WTC11 (cell line): Measurements from ENCODE around the gene TMPRSS13. TPM values are rescaled to one million over a fixed set of nuclear protein-coding genes. Genes with fewer than 3 reads are reported as not detected.

Experiments
- ATAC-seq: fragments of 200-7000 bp; cut with Tn5 transposase; 2 replicates; pipeline ENCODE4 v1.10.0; 2021; ENCODE audit warnings: mild to moderate bottlenecking, moderate library complexity
- CTCF ChIA-PET: fragments of 300-600 bp; sonication (Branson Sonifier 250); formaldehyde crosslinking; loops from one replicate; lab custom pipeline; 2021; ENCODE audit warnings: antibody characterized with exemption; lab: Charles Lee
- POLR2A ChIA-PET: fragments of 350-600 bp; sonication (Branson Sonifier 250); formaldehyde crosslinking; loops from one replicate; lab custom pipeline; 2021; ENCODE audit warnings: antibody characterized with exemption; lab: Charles Lee
- DNase-seq: peaks from one replicate; pipeline ENCODE4 v3.0.0; 2021; ENCODE audit warnings: low spot score
- H3K27ac Mint-ChIP-seq: 2 replicates; pipeline ENCODE4 v1.8.0; 2021; ENCODE audit warnings: mixed read lengths
- H3K27me3 Mint-ChIP-seq: 2 replicates; pipeline ENCODE4 v1.8.0; 2021; ENCODE audit warnings: low read depth, mild to moderate bottlenecking, moderate library complexity, mixed read lengths
- H3K36me3 Mint-ChIP-seq: 2 replicates; pipeline ENCODE4 v1.8.0; 2021; ENCODE audit warnings: mixed read lengths
- H3K4me1 Mint-ChIP-seq: 2 replicates; pipeline ENCODE4 v1.8.0; 2022; ENCODE audit warnings: mixed read lengths
- H3K4me3 Mint-ChIP-seq: 2 replicates; pipeline ENCODE4 v1.8.0; 2021; ENCODE audit warnings: mild to moderate bottlenecking, moderate library complexity, mixed read lengths
- H3K9me3 Mint-ChIP-seq: 2 replicates; pipeline ENCODE4 v1.8.0; 2021; ENCODE audit warnings: mixed read lengths
- CBFB ChIP-seq: sonication (generic); formaldehyde crosslinking; IDR thresholded peaks from 2 replicates; pipeline ENCODE4 v1.8.1; 2022; ENCODE audit warnings: mild to moderate bottlenecking, low read depth, missing genetic modification reagents
- CREB1 ChIP-seq: sonication (generic); formaldehyde crosslinking; IDR thresholded peaks from 2 replicates; pipeline ENCODE4 v1.8.0; 2023; ENCODE audit warnings: mild to moderate bottlenecking, missing genetic modification reagents
- EMX1 ChIP-seq: fragments of 250-450 bp; sonication (Bioruptor Pico); IDR thresholded peaks from 2 replicates; pipeline ENCODE4 v1.8.0; 2021; ENCODE audit warnings: mild to moderate bottlenecking
- HMGA2 ChIP-seq: fragments of 250-450 bp; sonication (Bioruptor Pico); IDR thresholded peaks from 2 replicates; pipeline ENCODE4 v1.4.0; 2021; ENCODE audit warnings: mild to moderate bottlenecking, moderate library complexity
- NFATC4 ChIP-seq: fragments of 250-450 bp; sonication (Bioruptor Pico); IDR thresholded peaks from 2 replicates; pipeline ENCODE4 v1.9.0; 2021; ENCODE audit warnings: mild to moderate bottlenecking
- NFYB ChIP-seq: sonication (generic); formaldehyde crosslinking; conservative IDR thresholded peaks from 2 replicates; pipeline ENCODE4 v1.8.0; 2022; ENCODE audit warnings: low read depth, missing genetic modification reagents
- ZNF121 ChIP-seq: sonication (generic); formaldehyde crosslinking; IDR thresholded peaks from 2 replicates; pipeline ENCODE4 v1.8.0; 2023; ENCODE audit warnings: missing genetic modification reagents
- ZNF263 ChIP-seq: sonication (generic); formaldehyde crosslinking; IDR thresholded peaks from 2 replicates; pipeline ENCODE4 v1.8.1; 2022; ENCODE audit warnings: low read depth, mild to moderate bottlenecking, moderate library complexity, missing genetic modification reagents
- ZNF317 ChIP-seq: sonication (generic); formaldehyde crosslinking; IDR thresholded peaks from 2 replicates; pipeline ENCODE4 v1.8.1; 2023; ENCODE audit warnings: low read depth, mild to moderate bottlenecking, moderate library complexity, missing genetic modification reagents, borderline replicate concordance
- ZNF671 ChIP-seq: fragments of 250-450 bp; sonication (Bioruptor Pico); IDR thresholded peaks from 2 replicates; pipeline ENCODE4 v1.8.0; 2021; ENCODE audit warnings: mild to moderate bottlenecking
- total RNA-seq: library from RNA; stranded (reverse); gene quantifications from 3 replicates; pipeline ENCODE4 v1.2.3, GENCODE V29; 2021
- TF ChIP-seq, protein P1 (sequence below): sonication (generic); formaldehyde crosslinking; IDR thresholded peaks from 2 replicates; pipeline ENCODE4 v1.8.0; 2022; ENCODE audit warnings: mild to moderate bottlenecking, missing genetic modification reagents
- TF ChIP-seq, protein P2 (sequence below): sonication (generic); formaldehyde crosslinking; IDR thresholded peaks from 2 replicates; pipeline ENCODE4 v1.8.1; 2023; ENCODE audit warnings: mild to moderate bottlenecking, missing genetic modification reagents
- TF ChIP-seq, protein P3 (sequence below): sonication (generic); formaldehyde crosslinking; IDR thresholded peaks from 2 replicates; pipeline ENCODE4 v1.8.0; 2022; ENCODE audit warnings: mild to moderate bottlenecking, missing genetic modification reagents

TMPRSS13 gene
- total RNA-seq, 1 experiment from 2014 or later: 0.63 TPM

DNA sequence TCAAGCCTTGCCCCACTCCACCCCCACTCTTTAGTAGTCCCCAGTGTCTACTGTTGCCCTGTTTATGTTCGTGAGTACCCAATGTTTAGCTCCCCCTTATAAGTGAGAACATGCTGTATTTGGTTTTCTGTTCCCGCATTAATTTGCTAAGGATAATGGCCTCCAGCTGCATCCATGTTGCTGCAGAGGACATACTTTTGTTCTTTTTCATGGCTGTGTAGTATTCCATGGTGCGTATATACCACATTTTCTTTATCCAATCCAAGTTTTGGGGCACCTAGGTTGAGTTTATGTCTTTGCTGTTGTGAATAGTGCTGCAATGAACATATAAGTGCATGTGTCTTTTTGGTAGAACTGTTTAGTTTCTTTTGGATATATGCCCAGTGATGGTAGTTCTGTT lies 36.6 kb downstream of the TMPRSS13 start:
- H3K27ac Mint-ChIP-seq: no peak overlapping the region
- peaks cover 9% of the 10 kb centered on the region for H3K9me3 Mint-ChIP-seq
- ATAC-seq: no peak
- no peaks in the 10 kb centered on the region for H3K4me1 Mint-ChIP-seq
- CTCF ChIA-PET: interaction anchor here (1.3 kb wide), 1 partner anchor 12 kb away, joined by 4 read pairs; no protein-coding TSS in a partner anchor
- no peak for TF ChIP-seq ZNF121 (CRISPR knock-in tag)
- no peak for TF ChIP-seq HMGA2 (CRISPR knock-in tag)
- no peak for TF ChIP-seq NFYB (CRISPR knock-in tag)
- TF ChIP-seq, protein P1, sequence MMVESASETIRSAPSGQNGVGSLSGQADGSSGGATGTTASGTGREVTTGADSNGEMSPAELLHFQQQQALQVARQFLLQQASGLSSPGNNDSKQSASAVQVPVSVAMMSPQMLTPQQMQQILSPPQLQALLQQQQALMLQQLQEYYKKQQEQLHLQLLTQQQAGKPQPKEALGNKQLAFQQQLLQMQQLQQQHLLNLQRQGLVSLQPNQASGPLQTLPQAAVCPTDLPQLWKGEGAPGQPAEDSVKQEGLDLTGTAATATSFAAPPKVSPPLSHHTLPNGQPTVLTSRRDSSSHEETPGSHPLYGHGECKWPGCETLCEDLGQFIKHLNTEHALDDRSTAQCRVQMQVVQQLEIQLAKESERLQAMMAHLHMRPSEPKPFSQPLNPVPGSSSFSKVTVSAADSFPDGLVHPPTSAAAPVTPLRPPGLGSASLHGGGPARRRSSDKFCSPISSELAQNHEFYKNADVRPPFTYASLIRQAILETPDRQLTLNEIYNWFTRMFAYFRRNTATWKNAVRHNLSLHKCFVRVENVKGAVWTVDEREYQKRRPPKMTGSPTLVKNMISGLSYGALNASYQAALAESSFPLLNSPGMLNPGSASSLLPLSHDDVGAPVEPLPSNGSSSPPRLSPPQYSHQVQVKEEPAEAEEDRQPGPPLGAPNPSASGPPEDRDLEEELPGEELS (CRISPR knock-in tag): no peak
- TF ChIP-seq CREB1 (CRISPR knock-in tag): no peak
- TF ChIP-seq, all 79 proteins: peak for 0
- no peak for DNase-seq
- no peaks in the 10 kb centered on the region for H3K27me3 Mint-ChIP-seq
- no peaks in the 10 kb centered on the region for H3K36me3 Mint-ChIP-seq
- POLR2A ChIA-PET: no interaction called here
- H3K4me3 Mint-ChIP-seq: no peak overlapping the region

DNA sequence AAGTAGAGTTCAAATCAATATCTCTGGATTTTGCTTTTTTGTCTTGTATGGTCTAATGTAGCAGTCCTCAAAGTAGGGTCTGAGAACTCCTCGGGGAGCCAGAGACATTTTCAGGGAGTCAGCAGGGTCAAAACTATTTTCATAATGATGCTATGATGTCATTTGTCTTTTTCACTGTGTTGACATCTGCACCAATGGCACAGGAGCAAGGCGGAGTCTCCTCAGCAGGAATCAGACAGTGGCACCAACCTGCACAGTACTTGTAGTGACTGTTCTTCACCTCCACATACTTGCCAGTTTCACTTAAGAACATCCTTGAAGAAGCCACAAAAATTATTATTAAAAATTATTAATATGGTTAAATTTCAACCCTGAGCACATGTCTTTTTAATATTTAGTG lies 37.8 kb downstream of the TMPRSS13 start:
- ATAC-seq: no peak
- Mint-ChIP-seq H3K4me1 (no peaks in the 10 kb centered on the region), H3K36me3 (no peaks in the 10 kb centered on the region), H3K9me3 (peaks cover 9% of the 10 kb centered on the region), H3K27me3 (no peaks in the 10 kb centered on the region), H3K4me3 (no peak overlapping the region), H3K27ac (no peak overlapping the region)
- TF ChIP-seq, protein P2, sequence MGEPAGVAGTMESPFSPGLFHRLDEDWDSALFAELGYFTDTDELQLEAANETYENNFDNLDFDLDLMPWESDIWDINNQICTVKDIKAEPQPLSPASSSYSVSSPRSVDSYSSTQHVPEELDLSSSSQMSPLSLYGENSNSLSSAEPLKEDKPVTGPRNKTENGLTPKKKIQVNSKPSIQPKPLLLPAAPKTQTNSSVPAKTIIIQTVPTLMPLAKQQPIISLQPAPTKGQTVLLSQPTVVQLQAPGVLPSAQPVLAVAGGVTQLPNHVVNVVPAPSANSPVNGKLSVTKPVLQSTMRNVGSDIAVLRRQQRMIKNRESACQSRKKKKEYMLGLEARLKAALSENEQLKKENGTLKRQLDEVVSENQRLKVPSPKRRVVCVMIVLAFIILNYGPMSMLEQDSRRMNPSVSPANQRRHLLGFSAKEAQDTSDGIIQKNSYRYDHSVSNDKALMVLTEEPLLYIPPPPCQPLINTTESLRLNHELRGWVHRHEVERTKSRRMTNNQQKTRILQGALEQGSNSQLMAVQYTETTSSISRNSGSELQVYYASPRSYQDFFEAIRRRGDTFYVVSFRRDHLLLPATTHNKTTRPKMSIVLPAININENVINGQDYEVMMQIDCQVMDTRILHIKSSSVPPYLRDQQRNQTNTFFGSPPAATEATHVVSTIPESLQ (CRISPR knock-in tag): no peak
- no peak for TF ChIP-seq ZNF671 (CRISPR knock-in tag)
- no peak for TF ChIP-seq ZNF263
- TF ChIP-seq, protein P3, sequence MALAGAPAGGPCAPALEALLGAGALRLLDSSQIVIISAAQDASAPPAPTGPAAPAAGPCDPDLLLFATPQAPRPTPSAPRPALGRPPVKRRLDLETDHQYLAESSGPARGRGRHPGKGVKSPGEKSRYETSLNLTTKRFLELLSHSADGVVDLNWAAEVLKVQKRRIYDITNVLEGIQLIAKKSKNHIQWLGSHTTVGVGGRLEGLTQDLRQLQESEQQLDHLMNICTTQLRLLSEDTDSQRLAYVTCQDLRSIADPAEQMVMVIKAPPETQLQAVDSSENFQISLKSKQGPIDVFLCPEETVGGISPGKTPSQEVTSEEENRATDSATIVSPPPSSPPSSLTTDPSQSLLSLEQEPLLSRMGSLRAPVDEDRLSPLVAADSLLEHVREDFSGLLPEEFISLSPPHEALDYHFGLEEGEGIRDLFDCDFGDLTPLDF (CRISPR knock-in tag): no peak
- TF ChIP-seq CBFB (CRISPR knock-in tag): no peak
- no peak for DNase-seq
- CTCF ChIA-PET: interaction anchor here (1.3 kb wide), 1 partner anchor 13 kb away, joined by 4 read pairs; no protein-coding TSS in a partner anchor
- POLR2A ChIA-PET: no interaction called here

DNA sequence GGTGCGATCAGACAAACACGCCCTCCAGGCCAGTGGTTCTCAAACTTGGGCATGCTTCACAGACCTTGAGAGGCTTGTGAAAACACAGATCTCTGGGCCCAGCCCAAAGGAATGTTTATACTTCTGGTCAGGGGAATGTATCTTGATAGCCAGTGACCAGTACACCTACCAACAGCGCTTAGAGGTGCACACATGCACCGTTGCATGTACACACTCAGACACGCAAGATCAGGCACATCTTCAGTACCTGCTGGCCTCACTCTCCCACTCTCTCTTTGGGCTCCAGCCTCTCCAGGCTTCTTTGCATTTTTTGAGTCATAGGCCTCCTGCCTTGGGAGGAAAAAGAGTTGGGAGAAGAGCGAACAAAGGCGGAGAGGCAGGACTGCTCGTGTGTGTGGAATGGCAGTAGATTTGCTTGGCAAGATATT lies 41.0 kb downstream of the TMPRSS13 start:
- no peak for DNase-seq
- H3K27ac Mint-ChIP-seq: no peak overlapping the region
- H3K36me3 Mint-ChIP-seq: no peaks in the 10 kb centered on the region
- no peaks in the 10 kb centered on the region; the same call in 1 of the 2 replicates for H3K27me3 Mint-ChIP-seq
- no peak for TF ChIP-seq NFATC4 (CRISPR knock-in tag)
- TF ChIP-seq ZNF317 (CRISPR knock-in tag): no peak
- peaks cover 12% of the 10 kb centered on the region for H3K4me1 Mint-ChIP-seq
- POLR2A ChIA-PET: no interaction called here
- peaks cover 9% of the 10 kb centered on the region for H3K9me3 Mint-ChIP-seq
- ATAC-seq: no peak
- H3K4me3 Mint-ChIP-seq: no peak overlapping the region
- CTCF ChIA-PET: interaction anchor here (1.4 kb wide), 1 partner anchor 57 kb away, joined by 3 read pairs; no protein-coding TSS in a partner anchor

DNA sequence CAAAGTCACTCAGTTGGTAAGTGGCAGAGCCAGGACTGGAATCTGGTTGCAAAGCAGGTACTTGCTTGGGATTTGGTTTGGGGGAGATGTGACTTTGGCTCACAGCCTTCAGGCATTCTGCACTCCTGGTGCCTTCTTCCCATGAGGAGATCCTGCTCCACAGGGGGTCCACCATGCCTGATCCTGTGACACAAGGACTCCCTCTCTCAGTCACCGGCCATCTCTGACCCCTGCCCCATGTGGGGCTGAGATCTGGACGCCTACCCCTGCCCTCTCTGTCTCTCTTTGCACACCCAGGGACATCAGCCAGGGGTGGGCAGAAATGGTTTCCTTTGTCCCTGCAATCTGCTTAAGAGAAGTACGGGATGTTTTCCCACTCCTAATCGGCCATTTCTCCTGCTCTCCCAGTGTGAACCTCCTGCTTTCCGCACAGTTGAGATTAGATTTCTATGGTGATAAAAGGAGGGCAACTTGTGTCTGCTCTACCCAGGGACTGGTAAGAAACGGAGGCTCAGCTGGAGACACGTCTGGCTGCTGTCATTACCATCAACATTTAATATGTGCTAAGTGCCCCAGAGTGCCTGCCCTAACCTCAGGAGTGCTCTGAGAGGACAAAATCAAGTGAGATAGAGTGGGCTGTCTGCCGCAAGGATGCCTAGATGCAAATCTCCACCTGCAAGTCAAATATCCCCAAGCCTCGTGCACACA lies 41.6 kb downstream of the TMPRSS13 start:
- Mint-ChIP-seq H3K4me1 (peaks cover 15% of the 10 kb centered on the region), H3K27ac (no peak overlapping the region), H3K4me3 (no peak overlapping the region), H3K27me3 (no peaks in the 10 kb centered on the region; the same call in 1 of the 2 replicates), H3K36me3 (no peaks in the 10 kb centered on the region), H3K9me3 (peaks cover 3% of the 10 kb centered on the region)
- CTCF ChIA-PET: interaction anchor here (1.4 kb wide), 1 partner anchor 58 kb away, joined by 3 read pairs; no protein-coding TSS in a partner anchor
- no peak for DNase-seq
- no peak for ATAC-seq
- POLR2A ChIA-PET: no interaction called here
- TF ChIP-seq EMX1: no peak
